ENCODE measurements around the gene TP53I3. TPM values are rescaled to one million over a fixed set of nuclear protein-coding genes. Genes with fewer than 3 reads are reported as not detected.
"Not testable (repeated sequence)": the region's sequence is repeated elsewhere in the genome, so short reads cannot be mapped to it uniquely, and the experiment has no call there.

TP53I3 gene
- total RNA-seq, 1 donor from 2014 or later, result 38.0 TPM

DNA sequence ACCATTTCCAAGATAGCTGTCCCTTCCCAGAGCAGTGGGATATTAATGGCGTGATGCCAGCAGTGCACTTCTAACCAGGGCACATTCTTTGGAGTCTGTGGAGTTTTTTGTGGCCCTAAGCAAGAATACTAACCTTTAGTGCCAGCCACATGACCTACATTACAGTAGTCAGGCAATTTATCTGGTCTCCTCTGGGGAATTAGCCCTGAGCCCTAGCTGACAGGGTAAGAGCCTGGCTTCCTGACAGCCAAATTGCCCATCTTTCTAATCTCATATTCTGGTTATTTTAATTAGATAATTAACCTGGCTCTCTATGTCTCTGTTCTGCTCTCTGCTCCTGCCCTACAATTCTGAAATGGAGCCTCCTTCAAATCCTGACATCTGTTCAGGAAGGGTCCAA, 33.3 kb upstream of the TP53I3 start:
- H3K36me3 Mint-ChIP-seq (ENCODE audit: unreplicated experiment), result no peaks in the 10 kb centered on the region
- DNase-seq, result no peak
- TF ChIP-seq, protein P1, sequence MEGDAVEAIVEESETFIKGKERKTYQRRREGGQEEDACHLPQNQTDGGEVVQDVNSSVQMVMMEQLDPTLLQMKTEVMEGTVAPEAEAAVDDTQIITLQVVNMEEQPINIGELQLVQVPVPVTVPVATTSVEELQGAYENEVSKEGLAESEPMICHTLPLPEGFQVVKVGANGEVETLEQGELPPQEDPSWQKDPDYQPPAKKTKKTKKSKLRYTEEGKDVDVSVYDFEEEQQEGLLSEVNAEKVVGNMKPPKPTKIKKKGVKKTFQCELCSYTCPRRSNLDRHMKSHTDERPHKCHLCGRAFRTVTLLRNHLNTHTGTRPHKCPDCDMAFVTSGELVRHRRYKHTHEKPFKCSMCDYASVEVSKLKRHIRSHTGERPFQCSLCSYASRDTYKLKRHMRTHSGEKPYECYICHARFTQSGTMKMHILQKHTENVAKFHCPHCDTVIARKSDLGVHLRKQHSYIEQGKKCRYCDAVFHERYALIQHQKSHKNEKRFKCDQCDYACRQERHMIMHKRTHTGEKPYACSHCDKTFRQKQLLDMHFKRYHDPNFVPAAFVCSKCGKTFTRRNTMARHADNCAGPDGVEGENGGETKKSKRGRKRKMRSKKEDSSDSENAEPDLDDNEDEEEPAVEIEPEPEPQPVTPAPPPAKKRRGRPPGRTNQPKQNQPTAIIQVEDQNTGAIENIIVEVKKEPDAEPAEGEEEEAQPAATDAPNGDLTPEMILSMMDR (IDR thresholded peaks at IDR 0.05; ENCODE audit: partially characterized antibody, unreplicated experiment), result no peak
- no peak overlapping the region for H3K27ac Mint-ChIP-seq (ENCODE audit: unreplicated experiment)
- peaks cover 2% of the 10 kb centered on the region for H3K27me3 Mint-ChIP-seq (ENCODE audit: unreplicated experiment)
- H3K9me3 Mint-ChIP-seq (ENCODE audit: unreplicated experiment), result peaks cover 4% of the 10 kb centered on the region
- H3K4me1 Mint-ChIP-seq (ENCODE audit: low read depth, unreplicated experiment), result peaks cover 7% of the 10 kb centered on the region
- H3K4me3 Mint-ChIP-seq (ENCODE audit: unreplicated experiment), result no peak overlapping the region

DNA sequence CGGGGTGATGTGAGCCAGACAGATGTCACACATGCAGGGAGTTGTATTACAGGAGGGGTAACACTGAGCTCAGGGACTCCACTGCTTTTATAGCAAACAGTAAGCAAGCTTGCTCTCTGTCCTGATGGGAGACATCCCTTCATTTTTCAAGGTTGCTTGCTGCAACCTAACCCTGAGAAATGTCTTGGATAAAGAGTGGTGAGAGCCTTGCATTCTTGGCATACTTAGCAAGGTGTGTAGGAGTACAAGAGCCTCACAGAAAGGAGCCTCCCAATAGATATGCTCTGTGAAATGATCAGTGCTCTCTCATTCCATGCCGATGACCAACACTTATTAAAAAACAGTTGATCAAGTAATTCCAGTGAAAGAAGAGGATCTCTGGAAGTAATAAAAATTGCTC, 30.4 kb upstream of the TP53I3 start:
- Mint-ChIP-seq H3K27me3 (ENCODE audit: unreplicated experiment) (no peaks in the 10 kb centered on the region), H3K36me3 (ENCODE audit: unreplicated experiment) (no peaks in the 10 kb centered on the region), H3K27ac (ENCODE audit: unreplicated experiment) (no peak overlapping the region), H3K4me1 (ENCODE audit: low read depth, unreplicated experiment) (peaks cover 3% of the 10 kb centered on the region), H3K9me3 (ENCODE audit: unreplicated experiment) (no peaks in the 10 kb centered on the region), H3K4me3 (ENCODE audit: unreplicated experiment) (no peak overlapping the region)
- no peak for DNase-seq
- TF ChIP-seq, protein P1 (IDR thresholded peaks at IDR 0.05; ENCODE audit: partially characterized antibody, unreplicated experiment), result no peak

DNA sequence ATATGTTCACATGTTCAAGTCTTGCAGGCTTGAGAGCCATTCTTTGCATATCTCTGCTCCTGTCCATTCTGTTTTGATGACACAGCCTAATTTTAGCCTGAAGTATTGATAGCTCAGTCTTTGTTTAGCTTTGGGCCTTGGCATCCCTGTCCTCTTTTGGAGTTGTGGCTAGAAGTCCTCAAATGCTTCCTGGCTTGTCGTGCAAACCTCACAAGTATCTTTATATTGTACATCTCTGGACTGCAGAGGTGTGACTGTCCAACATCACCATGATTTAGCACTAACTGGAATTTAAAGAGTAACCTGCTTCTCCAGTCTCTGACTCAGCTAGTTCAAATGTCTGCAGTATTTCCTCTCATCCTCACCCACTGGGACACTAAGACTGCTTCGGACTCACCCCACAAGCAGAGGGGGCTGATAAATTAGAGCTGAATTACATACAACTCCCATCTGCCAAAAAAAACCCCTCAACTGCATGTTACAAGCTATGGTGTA, 26.8 kb upstream of the TP53I3 start:
- Mint-ChIP-seq H3K27me3 (ENCODE audit: unreplicated experiment) (no peaks in the 10 kb centered on the region), H3K27ac (ENCODE audit: unreplicated experiment) (no peak overlapping the region), H3K4me1 (ENCODE audit: low read depth, unreplicated experiment) (no peaks in the 10 kb centered on the region), H3K4me3 (ENCODE audit: unreplicated experiment) (no peak overlapping the region), H3K36me3 (ENCODE audit: unreplicated experiment) (peaks cover 14% of the 10 kb centered on the region), H3K9me3 (ENCODE audit: unreplicated experiment) (peaks cover 4% of the 10 kb centered on the region)
- no peak for DNase-seq
- TF ChIP-seq, protein P1 (IDR thresholded peaks at IDR 0.05; ENCODE audit: partially characterized antibody, unreplicated experiment), result no peak

DNA sequence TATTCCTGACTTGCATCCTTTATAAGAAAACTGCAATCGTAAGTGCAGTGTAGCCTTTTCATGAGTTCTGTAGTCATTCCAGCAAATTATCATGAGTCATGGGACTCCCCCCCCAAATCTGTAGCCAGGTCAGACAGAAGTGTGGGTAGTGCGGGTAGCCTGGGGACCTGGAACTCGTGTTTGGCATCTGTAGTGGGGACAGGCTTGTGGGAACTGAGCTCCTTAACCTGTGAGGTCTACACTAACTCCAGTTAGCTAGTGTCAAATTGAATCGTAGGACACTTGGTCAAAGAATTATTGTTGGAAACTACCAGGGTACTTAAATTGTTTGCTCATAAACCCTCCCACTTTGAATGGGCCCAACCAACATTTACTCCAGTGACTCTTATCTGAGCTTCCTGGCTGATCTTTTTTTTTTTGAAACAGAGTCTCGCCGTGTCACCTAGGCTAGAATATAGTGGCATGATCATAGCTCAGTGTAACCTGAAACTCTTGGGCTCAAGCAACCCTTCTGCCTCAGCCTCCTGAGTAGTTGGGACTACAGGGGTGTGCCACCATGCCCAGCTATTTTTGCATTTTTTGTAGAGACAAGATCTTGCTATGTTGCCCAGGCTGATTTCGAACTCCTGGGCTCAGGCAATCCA, 26.1 kb upstream of the TP53I3 start:
- Mint-ChIP-seq H3K27me3 (ENCODE audit: unreplicated experiment) (no peaks in the 10 kb centered on the region), H3K9me3 (ENCODE audit: unreplicated experiment) (peaks cover 5% of the 10 kb centered on the region), H3K36me3 (ENCODE audit: unreplicated experiment) (peaks cover 18% of the 10 kb centered on the region), H3K4me1 (ENCODE audit: low read depth, unreplicated experiment) (no peaks in the 10 kb centered on the region), H3K4me3 (ENCODE audit: unreplicated experiment) (no peak overlapping the region), H3K27ac (ENCODE audit: unreplicated experiment) (no peak overlapping the region)
- TF ChIP-seq, protein P1 (IDR thresholded peaks at IDR 0.05; ENCODE audit: partially characterized antibody, unreplicated experiment), result no peak
- DNase-seq, result no peak

DNA sequence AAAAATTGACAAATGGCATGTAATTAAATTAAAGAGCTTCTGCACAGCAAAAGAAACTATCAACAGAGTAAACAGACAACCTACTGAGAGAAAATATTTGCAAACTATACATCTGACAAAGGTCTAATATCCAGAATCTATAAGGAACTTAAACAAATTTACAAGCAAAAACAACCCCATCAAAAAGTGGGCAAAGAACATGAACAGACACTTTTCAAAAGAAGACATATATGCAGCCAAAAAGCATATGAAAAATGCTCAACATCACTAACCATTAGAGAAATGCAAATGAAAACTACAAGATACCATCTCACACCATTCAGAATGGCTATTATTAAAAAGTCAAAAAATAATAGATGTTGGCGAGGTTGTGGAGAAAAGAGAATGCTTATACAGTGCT, 24.8 kb upstream of the TP53I3 start:
- DNase-seq; H3K4me3 Mint-ChIP-seq (ENCODE audit: unreplicated experiment); H3K27ac Mint-ChIP-seq (ENCODE audit: unreplicated experiment); H3K27me3 Mint-ChIP-seq (ENCODE audit: unreplicated experiment); H3K9me3 Mint-ChIP-seq (ENCODE audit: unreplicated experiment); H3K4me1 Mint-ChIP-seq (ENCODE audit: low read depth, unreplicated experiment): not testable (repeated sequence)
- H3K36me3 Mint-ChIP-seq (ENCODE audit: unreplicated experiment), result peaks cover 23% of the 10 kb centered on the region
